ENCODE results near the gene SLK. TPM values are rescaled to one million over a fixed set of nuclear protein-coding genes. Genes with fewer than 3 reads are reported as not detected.

The SLK gene
- total RNA-seq, 2 experiments from 2014 or later: 19.4 to 19.9 TPM

DNA sequence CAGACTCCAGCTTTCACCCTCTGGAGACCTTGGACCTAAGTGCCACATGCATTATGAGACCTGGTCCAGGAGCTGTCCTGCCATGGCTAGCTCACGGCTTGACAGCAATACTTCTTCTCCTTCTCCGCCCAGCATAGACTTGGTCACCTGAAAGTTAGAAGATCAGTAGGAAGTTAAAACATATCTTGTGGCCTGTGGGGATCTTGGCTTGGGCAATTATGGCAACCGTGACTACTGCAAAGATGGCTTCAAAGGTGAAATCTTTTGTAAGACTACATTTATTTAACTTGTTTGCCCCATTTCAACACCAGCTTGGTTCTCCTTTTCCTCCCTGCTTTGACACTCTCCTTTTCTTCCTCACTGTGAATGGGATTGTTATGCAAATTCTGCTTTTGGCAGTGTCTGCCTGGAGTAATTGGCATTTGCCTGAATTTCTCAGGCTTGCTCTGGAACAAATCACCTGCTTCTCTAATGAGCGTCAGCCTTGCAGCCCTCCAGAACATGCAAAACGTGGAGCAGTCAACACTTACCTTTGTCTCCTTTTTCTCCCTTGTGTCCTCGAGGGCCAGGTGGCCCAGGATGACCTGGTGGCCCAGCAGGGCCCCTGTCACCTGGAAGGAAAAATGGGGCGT is 65.3 kb downstream of the SLK start:
- H3K4me2 ChIP-seq (ENCODE audit: low read length): no peak overlapping the region
- H4K20me1 ChIP-seq (ENCODE audit: insufficient read depth, low read length): no peaks in the 10 kb centered on the region
- H3K36me3 ChIP-seq (ENCODE audit: insufficient read depth, low read length): no peaks in the 10 kb centered on the region
- no peak overlapping the region for H3K4me3 ChIP-seq (ENCODE audit: low read depth, low read length, poor library complexity, severe bottlenecking)
- no peak overlapping the region for H3K27ac ChIP-seq (ENCODE audit: low read depth, low read length, poor library complexity, severe bottlenecking)
- H3K9me2 ChIP-seq (ENCODE audit: insufficient read depth, low read length): no peaks in the 10 kb centered on the region
- no peaks in the 10 kb centered on the region for H3K79me2 ChIP-seq (ENCODE audit: insufficient read depth, low read depth, low read length)
- ChIA-PET POLR2A (interaction anchor here (0.5 to 1.1 kb wide), 2 partner anchors 9 to 599 kb away, joined by 3 read pairs; no protein-coding TSS in a partner anchor), CTCF (ENCODE audit: unreplicated experiment) (no interaction called here)
- no TSS peak for BruUV-seq (replicated peaks)
- TF ChIP-seq EZH2phosphoT487 (IDR thresholded peaks at IDR 0.05; ENCODE audit: borderline replicate concordance, low read depth, low read length) (no peak), CTCF (conservative IDR thresholded peaks at IDR 0.05; ENCODE audit: low read length) (no peak)
- no peaks in the 10 kb centered on the region for H3K4me1 ChIP-seq (ENCODE audit: insufficient read depth, low read length, poor library complexity, severe bottlenecking)
- H3K9me3 ChIP-seq (ENCODE audit: low read length): no peaks in the 10 kb centered on the region
- DNase-seq (ENCODE audit: low spot score): no peak
- no peak overlapping the region for H2AFZ ChIP-seq (ENCODE audit: low read length)
- intact Hi-C loops (cut with micrococcal nuclease; ENCODE audit: unreplicated experiment): no loop called here

- no peaks in the 10 kb centered on the region for H4K20me1 ChIP-seq (ENCODE audit: insufficient read depth, low read length)
- intact Hi-C loops (cut with micrococcal nuclease; ENCODE audit: unreplicated experiment): no loop called here
- no peaks in the 10 kb centered on the region for H3K9me3 ChIP-seq (ENCODE audit: low read length)
- H3K36me3 ChIP-seq (ENCODE audit: insufficient read depth, low read length): no peaks in the 10 kb centered on the region
- no TSS peak for BruUV-seq (replicated peaks)
- no peaks in the 10 kb centered on the region for H3K9me2 ChIP-seq (ENCODE audit: insufficient read depth, low read length)
- TF ChIP-seq EZH2phosphoT487 (IDR thresholded peaks at IDR 0.05; ENCODE audit: borderline replicate concordance, low read depth, low read length): no peak
- TF ChIP-seq CTCF (conservative IDR thresholded peaks at IDR 0.05; ENCODE audit: low read length): no peak
- H2AFZ ChIP-seq (ENCODE audit: low read length): no peak overlapping the region
- H3K4me1 ChIP-seq (ENCODE audit: insufficient read depth, low read length, poor library complexity, severe bottlenecking): no peaks in the 10 kb centered on the region
- H3K27ac ChIP-seq (ENCODE audit: low read depth, low read length, poor library complexity, severe bottlenecking): no peak overlapping the region
- H3K4me2 ChIP-seq (ENCODE audit: low read length): no peak overlapping the region
- DNase-seq (ENCODE audit: low spot score): no peak
- no peaks in the 10 kb centered on the region for H3K79me2 ChIP-seq (ENCODE audit: insufficient read depth, low read depth, low read length)
- ChIA-PET POLR2A (no interaction called here), CTCF (ENCODE audit: unreplicated experiment) (no interaction called here)
- no peak overlapping the region for H3K4me3 ChIP-seq (ENCODE audit: low read depth, low read length, poor library complexity, severe bottlenecking)
These were observed 66.5 kb downstream of the SLK start for GRCh38 chr10:104033401-104033930.

GRCh38 chr10:104033966-104034365 is 67.0 kb downstream of the SLK start:
- no TSS peak for BruUV-seq (replicated peaks)
- intact Hi-C loops (cut with micrococcal nuclease; ENCODE audit: unreplicated experiment): no loop called here
- Histone ChIP-seq H2AFZ (ENCODE audit: low read length) (no peak overlapping the region), H3K27ac (ENCODE audit: low read depth, low read length, poor library complexity, severe bottlenecking) (no peak overlapping the region), H3K4me3 (ENCODE audit: low read depth, low read length, poor library complexity, severe bottlenecking) (no peak overlapping the region), H3K9me2 (ENCODE audit: insufficient read depth, low read length) (no peaks in the 10 kb centered on the region), H3K79me2 (ENCODE audit: insufficient read depth, low read depth, low read length) (no peaks in the 10 kb centered on the region), H3K4me2 (ENCODE audit: low read length) (no peak overlapping the region), H4K20me1 (ENCODE audit: insufficient read depth, low read length) (no peaks in the 10 kb centered on the region), H3K36me3 (ENCODE audit: insufficient read depth, low read length) (no peaks in the 10 kb centered on the region), H3K9me3 (ENCODE audit: low read length) (no peaks in the 10 kb centered on the region), H3K4me1 (ENCODE audit: insufficient read depth, low read length, poor library complexity, severe bottlenecking) (no peaks in the 10 kb centered on the region)
- POLR2A ChIA-PET: no interaction called here
- DNase-seq (ENCODE audit: low spot score): no peak
- CTCF ChIA-PET (ENCODE audit: unreplicated experiment): no interaction called here
- TF ChIP-seq CTCF (conservative IDR thresholded peaks at IDR 0.05; ENCODE audit: low read length) (no peak), EZH2phosphoT487 (IDR thresholded peaks at IDR 0.05; ENCODE audit: borderline replicate concordance, low read depth, low read length) (no peak)
